Astrocyte of the cerebellum (primary cell): Measurements from ENCODE around the gene CISTR.

ENCODE experiments used
- DNase-seq: peaks from one replicate; pipeline ENCODE4 v3.0.0-alpha.2; 2011; ENCODE audit warnings: low read depth
- H3K4me3 ChIP-seq: 2 replicates; pipeline ENCODE4 v1.5.1; 2011; ENCODE audit warnings: mild to moderate bottlenecking, low read depth, low read length, moderate library complexity
- in situ Hi-C: cut with HindIII; loops from 2 replicates; pipeline ENCODE4 v1.10.0; 2017; ENCODE audit warnings: low sequenced_read_pairs
- TF ChIP-seq, protein P1 (sequence below): IDR thresholded peaks from 2 replicates; pipeline ENCODE4 v1.5.1; 2012; ENCODE audit warnings: low read length, low read depth, moderate library complexity, mild to moderate bottlenecking; ENCODE audit errors: missing control alignments

CISTR gene

DNA sequence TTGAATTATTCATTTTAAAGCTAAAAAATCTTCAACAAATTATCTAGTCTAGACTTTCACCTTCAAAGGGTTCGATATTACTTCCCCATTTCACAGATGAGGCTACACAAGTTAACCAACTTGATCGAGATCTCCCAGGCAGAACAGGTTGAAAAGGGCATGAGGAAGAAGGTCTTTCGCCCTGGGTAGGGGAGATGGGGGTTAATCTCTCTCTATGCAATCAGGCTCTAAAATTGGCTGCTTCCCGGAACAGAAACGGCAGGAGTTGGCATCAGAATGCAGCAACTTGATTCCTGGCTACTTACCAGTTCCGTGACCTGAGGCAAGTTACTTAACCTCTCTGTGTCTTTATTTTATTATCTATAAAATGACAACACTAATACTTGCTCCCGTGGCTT, 2.4 kb upstream of the CISTR start:
- DNase-seq = no peak
- TF ChIP-seq, protein P1, sequence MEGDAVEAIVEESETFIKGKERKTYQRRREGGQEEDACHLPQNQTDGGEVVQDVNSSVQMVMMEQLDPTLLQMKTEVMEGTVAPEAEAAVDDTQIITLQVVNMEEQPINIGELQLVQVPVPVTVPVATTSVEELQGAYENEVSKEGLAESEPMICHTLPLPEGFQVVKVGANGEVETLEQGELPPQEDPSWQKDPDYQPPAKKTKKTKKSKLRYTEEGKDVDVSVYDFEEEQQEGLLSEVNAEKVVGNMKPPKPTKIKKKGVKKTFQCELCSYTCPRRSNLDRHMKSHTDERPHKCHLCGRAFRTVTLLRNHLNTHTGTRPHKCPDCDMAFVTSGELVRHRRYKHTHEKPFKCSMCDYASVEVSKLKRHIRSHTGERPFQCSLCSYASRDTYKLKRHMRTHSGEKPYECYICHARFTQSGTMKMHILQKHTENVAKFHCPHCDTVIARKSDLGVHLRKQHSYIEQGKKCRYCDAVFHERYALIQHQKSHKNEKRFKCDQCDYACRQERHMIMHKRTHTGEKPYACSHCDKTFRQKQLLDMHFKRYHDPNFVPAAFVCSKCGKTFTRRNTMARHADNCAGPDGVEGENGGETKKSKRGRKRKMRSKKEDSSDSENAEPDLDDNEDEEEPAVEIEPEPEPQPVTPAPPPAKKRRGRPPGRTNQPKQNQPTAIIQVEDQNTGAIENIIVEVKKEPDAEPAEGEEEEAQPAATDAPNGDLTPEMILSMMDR = no peak
- no peak overlapping the region for H3K4me3 ChIP-seq
- in situ Hi-C loops = loop anchor here (25.0 kb wide), 1 partner anchor 433 kb away; the partner anchor contains the start of gene SMUG1

DNA sequence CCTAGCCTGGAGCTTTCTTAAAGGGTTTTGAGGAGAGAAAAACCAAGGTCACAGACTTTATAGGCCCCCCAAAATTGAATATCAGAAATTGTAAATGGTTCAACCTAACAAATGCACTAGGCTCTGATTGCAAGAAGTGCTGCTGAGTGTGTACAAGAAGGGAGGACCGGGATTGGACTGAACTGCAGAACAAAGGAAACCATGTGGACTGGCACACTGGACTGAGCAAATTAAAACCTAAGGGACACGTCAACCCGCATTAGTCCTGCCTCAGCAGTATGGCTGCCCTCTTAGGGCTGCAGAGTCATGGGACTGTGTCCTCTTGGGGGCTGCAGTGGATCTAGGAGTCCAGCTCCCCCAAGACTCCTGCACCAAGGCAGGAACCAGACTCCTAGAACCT, 842 bp upstream of the CISTR start:
- no peak for DNase-seq
- in situ Hi-C loops = loop anchor here (25.0 kb wide), 1 partner anchor 435 kb away; the partner anchor contains the start of gene SMUG1
- no peak overlapping the region for H3K4me3 ChIP-seq
- TF ChIP-seq, protein P1 = no peak

DNA sequence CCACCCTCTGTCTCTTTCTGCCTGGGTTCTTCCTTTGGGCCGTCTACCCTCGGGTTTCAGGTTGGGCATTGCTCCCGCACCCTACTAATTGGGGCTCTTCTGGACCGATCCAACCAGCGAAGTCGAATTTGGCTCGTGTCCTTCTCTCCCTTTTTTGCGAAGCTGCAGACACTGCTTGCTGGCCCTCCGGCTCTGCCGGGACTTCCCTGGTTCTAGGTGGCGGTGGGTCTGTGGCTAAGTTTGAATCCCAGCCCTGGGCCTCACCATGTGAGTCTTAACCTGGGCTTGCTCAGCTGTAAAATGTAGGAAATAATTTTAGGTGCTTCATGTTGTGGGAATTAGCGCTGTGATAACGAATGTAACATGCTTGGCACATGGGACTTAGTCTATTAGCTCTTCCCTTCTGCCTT, 418 bp upstream of the CISTR start:
- in situ Hi-C loops = loop anchor here (25.0 kb wide), 1 partner anchor 435 kb away; the partner anchor contains the start of gene SMUG1
- no peak overlapping the region for H3K4me3 ChIP-seq
- TF ChIP-seq, protein P1 = no peak

DNA sequence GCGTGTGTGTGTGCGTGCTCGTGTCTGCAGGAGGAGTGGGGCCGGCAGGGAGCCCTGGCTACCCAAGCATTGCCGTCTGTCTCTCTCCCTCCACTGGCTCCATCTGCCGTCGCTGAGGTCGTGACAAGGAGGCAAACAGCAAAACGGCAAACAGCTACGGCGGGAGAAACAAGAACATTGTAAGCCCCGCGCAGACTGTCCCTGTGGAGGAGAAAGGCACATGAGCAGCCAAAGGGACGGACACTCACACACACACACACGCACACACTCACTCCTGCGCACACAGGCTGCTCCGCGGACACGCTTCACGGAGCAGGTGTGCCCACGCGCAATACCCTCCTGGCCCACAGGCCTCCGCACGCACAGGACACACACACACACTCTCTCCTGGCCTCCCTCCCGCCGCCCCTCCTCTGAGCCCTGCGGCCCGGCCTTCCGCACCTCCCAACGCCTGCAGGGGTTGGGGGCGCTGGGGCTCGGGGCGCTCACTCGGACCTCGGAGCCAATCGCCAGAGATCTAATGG, 905 bp downstream of the CISTR start:
- DNase-seq = no peak
- H3K4me3 ChIP-seq = peak overlapping the region; percentile 32
- in situ Hi-C loops = loop anchor here (25.0 kb wide), 1 partner anchor 436 kb away; the partner anchor contains the start of gene SMUG1
- TF ChIP-seq, protein P1 = no peak

More for the DNA sequence above, 418 bp upstream of the CISTR start:
- no peak for DNase-seq

DNA sequence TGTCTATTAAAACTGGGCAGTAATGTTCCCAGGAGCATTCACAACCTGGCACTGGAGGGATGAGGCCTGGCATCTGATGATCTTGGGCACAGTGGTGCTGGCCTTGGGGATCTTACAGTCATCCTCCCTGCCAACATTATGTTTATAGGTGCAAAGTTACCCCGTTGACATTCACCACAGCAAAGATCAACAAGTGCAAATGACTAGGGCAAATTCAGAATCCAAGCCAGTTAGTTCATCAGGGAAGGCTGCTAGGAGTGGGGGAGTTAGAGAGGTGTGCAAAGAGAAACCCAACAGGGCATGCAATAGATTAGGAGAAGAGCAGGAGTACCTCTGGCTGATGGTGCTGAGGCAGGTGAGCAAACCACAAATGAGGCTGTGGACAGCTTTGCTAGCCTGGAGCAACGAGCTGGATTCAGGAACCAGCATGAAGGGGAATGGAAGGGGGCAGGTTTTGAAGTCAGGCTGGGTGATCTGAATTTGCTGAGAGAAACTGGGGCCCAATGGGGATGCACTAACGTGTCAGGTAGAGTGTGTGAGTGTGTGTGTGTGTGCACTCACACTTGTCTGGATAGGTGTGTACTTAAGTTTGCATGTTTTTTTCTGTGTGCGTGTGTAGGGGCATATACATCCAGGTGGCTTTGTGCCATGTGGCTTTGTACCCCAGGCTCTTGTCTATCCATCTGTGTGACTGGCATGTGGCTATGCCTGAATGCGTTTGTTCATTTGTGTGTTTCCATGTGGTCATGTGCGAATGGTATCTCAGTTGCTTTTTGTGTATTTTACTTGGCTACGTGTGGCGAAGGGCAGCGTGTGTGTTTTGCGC, 1.6 kb downstream of the CISTR start:
- in situ Hi-C loops = loop anchor here (5.0 to 25.0 kb wide), 2 partner anchors 48 to 437 kb away; partner anchors contain the start of gene SMUG1
- no peak for DNase-seq
- no peak overlapping the region for H3K4me3 ChIP-seq
- TF ChIP-seq, protein P1 = no peak

DNA sequence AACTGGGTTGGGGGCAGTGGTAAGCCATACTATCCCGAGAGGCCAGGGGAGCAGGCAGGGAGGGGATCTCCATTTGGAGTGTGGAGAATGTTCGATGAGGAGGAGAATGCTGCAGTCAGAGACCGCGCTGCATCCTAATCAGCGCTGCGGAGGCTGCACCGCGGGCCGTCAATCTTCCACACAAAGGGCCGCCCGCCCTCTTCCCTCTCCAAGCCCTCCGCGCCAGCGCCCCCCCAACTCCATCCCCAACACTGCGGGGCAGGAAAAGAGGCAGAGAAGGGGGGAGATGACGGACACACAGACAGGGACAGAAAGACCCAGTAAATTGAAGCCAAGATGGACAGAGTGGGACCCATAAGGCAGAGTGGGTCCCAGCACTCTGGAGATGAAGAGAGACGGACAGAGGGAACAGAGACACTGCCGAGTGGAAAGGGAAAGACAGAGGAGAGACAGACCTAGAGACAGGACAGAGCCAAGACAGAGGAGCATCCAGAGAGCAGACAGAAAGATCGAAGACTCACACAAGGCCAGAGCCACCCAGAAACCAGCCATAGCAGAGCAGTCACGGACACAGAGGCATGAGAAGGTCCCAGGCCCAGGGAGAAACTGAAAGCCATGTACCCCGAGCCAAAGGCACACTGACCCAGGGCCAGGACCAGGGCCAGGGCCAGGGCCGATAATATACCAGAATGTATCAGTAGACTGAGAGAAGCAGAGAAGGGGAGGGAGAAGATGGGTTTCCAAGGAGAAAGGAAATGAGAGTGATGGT, 3.5 kb downstream of the CISTR start:
- H3K4me3 ChIP-seq = no peak overlapping the region
- TF ChIP-seq, protein P1 = no peak
- in situ Hi-C loops = loop anchor here (5.0 kb wide), 1 partner anchor 46 kb away; no protein-coding TSS in a partner anchor
- no peak for DNase-seq
